HG03066 (cell line): Measurements from ENCODE around the gene IFNA6.

Experiments
- ATAC-seq: cut with Tn5 transposase; IDR thresholded peaks from one replicate; pipeline ENCODE4 v1.9.1; 2021; ENCODE audit warnings: low read depth; ENCODE audit not compliant: unreplicated experiment

IFNA6 gene

DNA sequence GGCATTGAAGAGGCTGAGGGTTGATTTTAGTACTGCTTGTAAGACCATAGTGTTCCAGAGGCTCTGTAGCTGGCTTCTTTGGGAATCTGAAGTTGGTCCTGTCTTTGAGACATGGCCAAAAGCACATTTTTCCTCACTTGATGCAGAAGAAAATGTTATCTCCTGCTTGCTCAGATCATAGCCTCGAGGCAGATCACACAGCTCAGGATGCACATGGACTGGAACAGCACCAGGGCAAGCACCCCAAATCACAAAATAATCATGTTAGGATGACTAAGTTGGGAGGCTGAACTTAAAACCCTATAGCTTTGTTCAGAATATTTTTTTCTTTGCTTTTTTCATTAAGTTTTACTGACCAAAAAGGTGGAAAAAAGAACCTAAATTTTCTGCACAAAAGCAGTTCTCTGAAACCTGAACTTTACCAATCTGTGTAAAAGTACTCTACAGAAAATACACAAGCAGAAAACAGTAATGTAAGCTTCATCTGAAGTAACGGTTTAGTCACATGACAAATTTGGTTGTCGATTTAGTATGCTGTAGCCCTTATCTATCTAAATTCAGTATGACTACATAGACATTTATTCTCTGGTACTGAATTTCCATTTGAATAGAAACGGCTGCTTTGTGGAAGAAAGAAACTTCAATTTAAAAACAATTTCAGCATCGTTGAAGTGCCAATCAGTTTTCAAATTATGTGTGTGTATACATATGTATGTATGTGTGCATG is 18.8 kb downstream of the IFNA6 start:
- no peak for ATAC-seq

DNA sequence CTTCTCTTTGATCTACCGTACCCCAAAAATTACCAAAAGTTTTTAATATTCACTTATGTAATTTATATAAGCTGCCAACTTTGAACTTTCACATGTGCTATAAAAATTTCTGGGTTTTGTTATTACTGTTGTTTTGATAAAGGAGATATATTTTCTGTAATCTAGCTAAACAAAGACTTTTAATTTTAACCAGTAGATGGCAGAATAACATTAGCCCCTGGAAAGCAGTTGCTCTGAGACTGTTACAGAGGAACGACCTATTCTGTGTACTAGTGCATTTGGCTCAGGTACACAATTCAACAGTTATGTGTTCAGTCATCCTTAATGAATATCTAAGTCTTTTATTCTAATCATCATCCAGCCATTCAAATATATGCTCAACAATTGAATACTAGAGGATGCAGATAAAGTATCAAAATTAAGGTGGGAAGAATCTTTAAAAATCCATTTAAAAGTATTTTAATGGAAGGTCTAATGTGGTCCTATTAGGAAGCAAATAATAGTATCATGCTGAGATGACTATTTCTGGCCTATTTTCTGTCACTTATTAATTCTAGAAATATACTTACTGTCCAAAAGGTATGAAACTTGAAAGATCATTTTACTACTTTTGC is 24.1 kb downstream of the IFNA6 start:
- ATAC-seq, result peak; percentile 76

DNA sequence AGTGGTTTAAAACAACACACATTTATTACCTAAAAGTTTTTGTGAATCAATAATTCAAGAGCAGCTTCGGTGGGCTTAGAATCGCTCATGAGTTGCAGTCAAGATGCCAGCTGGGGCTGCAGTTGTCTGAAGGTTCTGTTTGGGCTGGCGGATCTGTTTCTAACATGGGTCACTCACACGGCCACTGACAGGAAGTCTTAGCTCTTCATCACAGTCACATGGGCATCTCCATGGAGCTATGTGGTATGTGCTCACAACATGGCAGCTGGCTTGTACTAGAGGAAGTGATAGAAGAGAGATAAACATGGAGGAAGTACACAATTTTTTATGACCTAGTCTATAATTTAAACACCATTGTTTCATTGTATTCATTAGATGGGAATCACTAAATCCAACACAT is 26.6 kb downstream of the IFNA6 start:
- no peak for ATAC-seq

DNA sequence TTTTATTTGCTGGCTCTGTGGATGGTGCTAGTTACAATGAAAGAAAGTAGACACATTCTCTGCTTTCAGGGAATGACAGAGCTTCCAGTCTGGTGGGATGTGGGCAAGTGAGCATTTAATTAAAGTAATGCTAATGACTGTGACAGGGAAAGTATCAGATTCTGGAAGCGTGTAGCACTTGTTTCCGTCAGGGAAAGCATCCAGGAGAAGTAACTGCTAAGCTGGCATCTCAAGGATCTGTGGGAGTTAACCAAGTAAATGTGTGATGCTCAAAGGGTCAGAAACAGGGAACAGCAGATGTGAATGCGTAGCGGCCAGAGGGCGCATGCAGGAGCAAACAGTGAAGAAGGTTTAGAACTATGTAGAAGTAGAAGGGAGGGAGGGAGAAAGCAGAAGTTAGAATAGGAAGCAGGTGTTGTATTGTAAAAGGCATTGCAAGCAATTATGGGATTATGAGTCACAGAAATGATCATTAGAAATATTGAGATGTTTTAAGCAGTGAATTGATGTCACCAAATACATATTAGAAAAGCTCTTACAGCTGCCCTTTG is 27.7 kb downstream of the IFNA6 start:
- no peak for ATAC-seq

DNA sequence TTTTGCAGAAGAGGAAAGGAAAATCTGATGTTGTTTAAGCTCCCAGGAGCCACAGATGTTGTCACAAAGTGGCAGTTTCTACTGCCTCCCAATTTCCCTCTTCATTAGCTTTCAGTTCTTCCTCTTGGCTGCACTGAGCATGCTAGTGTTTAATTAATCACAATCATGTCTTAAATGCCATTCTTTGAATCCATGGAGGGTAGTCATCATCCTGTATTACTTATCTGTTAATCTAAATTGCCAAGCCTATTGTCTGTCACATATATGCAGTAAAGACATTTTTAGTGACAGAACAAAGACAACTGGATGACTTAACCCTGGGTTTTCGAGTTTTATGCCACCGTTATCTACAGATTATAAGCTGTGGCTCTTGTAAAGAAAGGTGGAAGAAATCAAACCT is 30.2 kb downstream of the IFNA6 start:
- ATAC-seq, result no peak

DNA sequence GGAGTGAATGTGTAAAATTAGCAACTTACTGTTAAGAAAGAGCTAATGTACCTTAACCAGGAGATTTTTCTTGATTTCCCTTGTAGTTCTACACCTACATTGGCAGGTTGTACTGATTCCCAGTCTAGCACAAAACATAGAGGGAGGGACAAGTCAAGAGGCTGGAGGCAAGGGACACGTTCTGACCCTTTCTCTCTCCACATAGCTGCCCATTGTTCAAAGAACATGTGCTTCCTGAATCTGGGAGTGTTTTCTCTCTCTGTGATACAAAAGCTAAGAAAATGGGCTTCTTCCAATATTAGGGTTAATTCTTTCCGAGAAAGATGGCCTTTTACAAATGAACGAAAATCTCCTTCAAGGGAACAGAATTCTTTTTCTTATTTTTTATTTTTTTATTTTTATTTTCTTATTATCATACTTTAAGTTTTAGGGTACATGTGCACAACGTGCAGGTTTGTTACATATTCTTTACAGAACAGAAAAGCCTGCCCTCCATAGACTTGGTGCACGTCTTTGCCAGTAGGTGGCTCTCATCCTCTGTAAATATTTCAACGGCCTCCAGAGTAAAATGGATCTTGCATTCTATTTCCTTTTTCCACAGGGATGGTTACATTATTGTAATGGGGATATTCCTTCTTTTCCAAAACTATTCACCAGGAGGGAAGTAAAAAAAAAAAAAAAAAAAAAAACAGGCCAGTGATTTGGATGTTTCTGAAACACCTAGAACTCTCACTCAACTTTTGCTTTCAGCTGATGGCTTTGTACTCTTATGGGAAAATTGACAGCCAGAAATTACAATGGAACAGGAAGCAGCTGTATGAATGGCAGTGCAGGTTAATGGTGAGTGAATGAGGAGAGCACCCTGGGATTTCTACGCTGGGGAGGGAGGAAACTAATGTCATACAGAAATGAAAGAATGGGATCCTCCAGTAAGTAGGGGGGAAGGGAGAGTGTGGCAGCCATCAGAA is 32.4 kb downstream of the IFNA6 start:
- ATAC-seq, result peak; percentile 66

DNA sequence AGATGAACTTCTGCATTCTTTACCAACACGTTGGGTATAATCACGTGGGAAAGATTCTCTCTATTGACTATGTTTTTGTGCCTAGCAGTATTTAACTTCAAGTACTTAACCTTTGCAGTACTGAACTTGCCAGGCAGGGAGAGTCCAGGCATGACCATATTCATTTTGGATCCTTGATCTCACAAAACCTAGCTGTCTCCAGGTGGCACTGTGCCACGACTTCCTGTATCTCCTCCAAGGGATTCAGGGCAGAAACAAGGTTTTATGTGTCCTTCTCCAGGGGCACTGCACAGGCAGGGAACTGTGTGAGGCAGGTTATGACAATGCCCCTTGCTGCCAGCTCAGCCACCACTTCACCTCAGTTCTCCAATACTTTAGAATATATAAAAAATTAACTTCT is 33.8 kb downstream of the IFNA6 start:
- ATAC-seq, result no peak

DNA sequence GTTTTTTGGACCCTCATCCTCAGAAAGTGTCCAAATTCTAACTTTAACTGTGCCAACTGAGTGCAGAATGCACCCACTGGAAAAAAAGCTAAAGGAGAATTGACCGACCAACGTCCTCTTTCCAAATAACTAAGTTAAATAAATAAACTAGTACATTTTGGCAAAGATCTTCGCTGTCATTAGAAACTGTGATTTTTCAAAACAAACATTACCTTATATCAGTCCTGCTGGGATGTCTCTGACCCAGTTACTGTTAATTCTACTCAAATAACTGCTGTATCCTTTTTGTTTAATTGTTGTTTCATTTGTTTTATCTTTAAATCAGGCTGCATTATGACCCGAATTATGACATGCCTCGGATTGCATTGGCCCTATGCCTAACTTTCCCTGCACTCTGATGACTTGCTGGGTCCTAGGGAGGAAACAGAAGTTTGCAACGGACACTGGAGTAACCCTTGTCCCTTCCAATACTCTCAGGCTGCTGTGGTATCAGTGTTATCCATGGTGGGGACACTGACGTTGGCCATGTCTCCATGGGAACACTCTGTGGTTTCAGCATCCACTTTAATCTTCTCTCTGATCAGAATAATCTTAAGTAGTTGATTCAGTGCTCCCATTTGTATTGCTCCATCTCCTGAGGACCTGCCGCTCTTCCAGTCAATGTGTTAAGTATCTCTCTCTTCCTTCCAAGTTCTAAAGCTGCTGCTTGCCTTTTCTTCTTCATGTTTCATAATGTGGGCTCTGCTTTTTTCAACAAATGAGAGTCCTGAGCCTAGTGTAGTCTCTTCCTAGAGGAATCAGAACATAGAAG is 34.5 kb downstream of the IFNA6 start:
- no peak for ATAC-seq

DNA sequence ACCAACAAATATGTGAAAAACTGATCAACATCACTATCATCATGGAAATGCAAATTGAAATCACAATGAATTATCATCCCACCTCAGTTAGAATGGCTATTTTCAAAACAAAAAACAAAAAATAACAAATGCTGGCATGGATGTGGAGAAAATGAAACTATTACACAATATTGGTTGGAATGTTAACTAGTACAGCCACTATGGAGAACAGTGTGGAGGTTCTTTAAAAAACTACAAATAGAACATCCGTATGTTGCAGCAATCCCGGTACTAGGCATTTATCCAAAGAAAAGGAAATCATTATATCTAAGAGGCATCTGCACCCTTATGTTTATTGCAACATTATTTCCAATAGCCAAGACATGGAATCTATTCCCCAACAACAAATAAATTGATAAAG is 36.5 kb downstream of the IFNA6 start:
- ATAC-seq, result no peak

DNA sequence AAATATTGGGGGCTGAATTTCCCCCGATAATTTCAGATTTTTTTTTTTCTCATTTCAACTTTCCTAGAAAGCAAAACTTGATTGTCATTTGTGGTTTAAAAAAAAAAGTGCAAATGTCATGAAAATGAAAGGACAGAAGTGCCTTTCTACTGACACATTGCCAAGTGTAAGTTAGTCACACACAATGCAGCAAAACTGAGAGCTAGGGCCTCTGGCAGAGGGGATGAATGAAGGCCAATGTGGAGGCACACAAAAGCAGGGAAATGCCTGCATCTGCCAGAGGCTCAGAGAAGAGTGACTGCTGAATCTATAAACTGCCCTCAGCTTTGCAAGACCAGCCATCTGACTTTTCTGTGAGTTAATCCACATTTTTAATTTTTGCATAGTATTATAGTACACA is 38.8 kb downstream of the IFNA6 start:
- ATAC-seq, result no peak

DNA sequence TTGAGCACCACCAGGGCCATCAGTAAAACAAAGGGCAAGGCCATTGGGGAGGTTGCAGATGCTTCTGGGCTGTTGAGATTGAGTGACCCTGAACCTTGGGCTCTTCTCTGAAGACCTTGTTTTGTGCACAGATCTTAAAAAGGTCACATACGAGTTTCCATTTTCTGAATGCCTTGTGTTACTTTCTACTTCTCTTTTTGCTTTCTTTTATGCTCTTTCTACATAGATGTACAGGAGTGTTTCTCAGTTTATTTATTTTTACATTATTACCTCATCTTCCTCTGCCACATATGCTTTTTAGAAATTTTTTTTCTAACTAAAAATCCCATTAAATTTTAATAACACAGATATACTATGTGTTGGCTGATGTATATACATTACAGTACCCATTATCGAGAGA is 45.5 kb downstream of the IFNA6 start, which contains the start of gene IFNA5:
Gene IFNA5, minus strand, starts transcription at position 101 of the 400 bp plus-strand sequence. Its CDS starts 57 bp downstream, at position 44.
- no peak for ATAC-seq
